ENCODE measurements around the gene SRP54.
"Not testable (repeated sequence)": the region's sequence is repeated elsewhere in the genome, so short reads cannot be mapped to it uniquely, and the experiment has no call there.

Gene SRP54

DNA sequence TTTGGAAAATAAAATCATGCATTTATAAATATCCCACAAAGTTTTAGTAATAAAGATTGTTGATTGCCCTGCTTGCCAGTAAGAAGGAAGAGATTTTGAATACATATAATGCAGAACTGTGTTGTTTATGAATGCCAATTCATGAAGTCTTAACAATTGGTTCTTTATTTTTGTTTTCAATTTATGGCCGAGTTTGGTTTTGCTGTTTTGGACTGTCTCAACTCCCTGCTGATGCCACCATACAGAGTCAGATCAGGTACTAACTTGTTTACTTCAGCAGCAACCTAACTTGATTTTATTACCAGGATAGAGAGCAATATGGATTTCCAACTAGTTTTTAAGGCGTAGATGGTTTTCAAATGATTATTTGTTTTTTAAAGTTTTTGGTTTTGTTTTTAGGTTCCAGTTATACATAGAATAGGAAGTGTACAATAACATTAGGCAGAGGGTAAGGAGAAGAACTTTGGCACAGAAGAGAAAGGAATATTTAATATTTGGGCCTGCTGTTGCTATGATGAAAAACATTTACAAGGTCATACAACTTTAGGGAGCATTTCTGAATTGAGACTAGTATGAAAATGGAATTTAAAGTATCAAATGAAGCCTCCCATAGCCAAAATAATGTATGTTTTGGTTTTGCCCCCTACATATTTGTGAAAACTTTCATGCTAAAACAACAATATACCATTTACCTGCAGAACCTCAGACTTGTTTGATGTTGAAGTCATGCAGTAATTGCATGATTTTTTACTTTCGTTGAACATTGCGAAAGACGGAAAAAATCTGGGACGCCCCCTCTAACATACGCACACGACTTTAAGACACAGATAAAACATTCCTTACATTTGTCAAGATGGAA lies 62.4 kb downstream of the SRP54 start:
- in situ Hi-C loops (cut with MboI; ENCODE audit: low pct_unique_long_range_greater_than_20kb, low sequenced_read_pairs) = no loop called here
- no peak for DNase-seq

DNA sequence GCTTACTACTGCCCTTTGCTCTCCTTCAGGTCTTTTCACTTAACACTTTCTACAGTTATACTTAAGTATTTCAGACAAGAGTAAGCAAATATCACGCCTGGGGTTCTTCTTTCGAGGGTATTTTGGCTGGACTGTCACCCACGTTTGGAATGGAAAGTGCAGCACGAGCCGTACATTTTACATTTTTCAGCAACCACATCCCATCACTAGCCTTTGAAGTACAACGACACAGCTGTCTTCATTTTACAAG lies 62.9 kb downstream of the SRP54 start:
- in situ Hi-C loops (cut with MboI; ENCODE audit: low pct_unique_long_range_greater_than_20kb, low sequenced_read_pairs) = no loop called here
- no peak for DNase-seq

DNA sequence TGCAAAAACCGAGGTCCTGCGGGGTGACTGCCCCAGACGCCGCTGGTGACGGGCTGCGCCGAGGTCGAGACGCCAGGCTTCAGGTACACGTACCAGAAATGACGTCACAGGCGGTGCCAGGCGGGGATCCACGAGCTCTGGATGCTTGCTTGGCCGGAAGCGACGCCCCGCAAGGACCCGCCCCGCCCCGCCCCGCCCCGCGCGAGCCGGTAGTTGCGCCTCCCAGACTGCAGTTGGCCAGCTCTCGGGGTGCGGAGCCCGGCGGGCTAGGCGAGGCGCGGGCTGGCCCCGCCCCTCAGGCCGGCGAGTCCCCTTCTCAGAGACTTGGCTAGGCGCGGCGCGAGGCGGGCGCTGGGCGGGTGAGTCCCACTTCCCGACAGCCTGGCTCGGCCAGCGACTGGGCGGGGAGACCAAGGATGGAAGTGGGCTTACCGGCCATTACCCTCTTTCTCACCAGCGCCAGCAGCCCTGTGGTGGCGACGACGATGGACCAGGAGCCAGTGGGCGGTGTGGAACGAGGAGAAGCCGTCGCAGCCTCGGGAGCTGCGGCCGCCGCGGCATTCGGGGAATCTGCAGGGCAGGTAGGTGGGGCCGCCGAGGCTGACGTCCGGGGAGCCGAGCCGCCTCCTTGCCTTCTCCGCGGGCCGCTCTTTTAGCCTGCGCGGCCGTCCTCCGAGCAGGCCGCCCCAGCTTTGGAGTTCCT lies 63.4 kb downstream of the SRP54 start, which contains the start of gene FAM177A1:
FAM177A1 (plus strand) TSS at position 225 of the 703 bp plus-strand sequence; CDS start at position 417, 192 bp downstream.
- peak; percentile 93 for DNase-seq

DNA sequence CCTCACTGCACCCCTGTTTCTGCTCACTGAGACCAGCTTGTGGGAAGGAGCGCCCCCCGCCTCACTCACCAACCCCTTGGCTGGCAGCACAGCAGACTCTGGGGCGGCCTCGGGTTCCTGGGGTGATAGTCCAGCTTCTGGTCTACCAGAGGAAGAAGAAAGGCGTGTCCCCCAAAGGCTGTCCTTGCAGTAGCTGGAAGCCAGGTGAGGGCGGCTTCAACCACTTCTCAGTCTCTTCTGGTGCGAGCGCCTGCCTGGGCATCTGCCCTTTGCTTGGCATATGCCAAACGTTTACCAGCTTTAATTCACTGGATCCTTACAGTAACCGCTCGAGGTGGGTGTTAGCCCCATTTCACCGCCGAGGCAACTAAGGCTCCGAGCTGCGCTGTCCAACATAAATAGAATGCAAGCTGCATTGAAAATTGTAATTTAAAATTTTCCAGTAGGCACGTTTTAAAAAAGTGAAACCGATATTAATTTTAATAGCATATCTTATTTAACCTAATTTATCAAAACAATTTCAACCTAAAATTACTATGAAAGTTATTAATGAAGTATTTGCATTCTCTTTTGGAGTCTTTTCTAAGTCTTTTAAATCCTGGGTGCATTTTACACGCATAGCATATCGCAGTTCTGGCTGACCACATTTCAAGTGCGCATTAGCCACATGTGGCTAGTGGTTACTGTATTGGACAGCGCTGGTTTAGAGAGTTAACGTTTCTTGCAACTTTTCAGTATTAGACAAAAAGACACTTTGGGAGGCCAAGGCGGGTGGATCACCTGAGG lies 64.2 kb downstream of the SRP54 start:
- DNase-seq = peak; percentile 14
- in situ Hi-C loops (cut with MboI; ENCODE audit: low pct_unique_long_range_greater_than_20kb, low sequenced_read_pairs) = no loop called here

More for the DNA sequence above, 63.4 kb downstream of the SRP54 start, which contains the start of gene FAM177A1:
- in situ Hi-C loops (cut with MboI; ENCODE audit: low pct_unique_long_range_greater_than_20kb, low sequenced_read_pairs) = no loop called here

DNA sequence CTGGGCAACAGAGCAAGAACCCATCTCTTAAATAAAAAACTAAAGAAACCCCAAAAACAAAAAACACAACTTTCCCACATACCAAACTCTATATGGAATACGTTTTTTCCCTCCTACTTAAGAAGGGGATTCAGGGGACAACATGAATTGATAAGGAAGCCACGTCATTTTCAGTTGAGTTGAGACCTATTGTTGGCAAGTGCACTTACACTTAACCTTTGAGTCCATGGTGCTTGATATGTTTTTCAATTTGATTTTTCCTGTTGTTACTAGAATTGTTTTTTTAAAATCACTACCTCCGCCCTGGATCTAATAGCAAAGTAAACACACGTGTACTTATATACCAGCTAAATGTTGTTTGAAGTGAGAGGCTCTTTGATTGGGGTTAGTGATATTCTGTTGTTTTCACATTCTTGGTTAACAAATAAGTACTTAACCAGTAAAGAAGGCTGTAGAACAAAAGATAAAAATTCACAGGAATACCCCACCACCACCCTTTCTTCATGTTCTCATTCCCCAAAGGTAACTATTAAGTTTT lies 65.3 kb downstream of the SRP54 start:
- no peak for DNase-seq
- in situ Hi-C loops (cut with MboI; ENCODE audit: low pct_unique_long_range_greater_than_20kb, low sequenced_read_pairs) = no loop called here

DNA sequence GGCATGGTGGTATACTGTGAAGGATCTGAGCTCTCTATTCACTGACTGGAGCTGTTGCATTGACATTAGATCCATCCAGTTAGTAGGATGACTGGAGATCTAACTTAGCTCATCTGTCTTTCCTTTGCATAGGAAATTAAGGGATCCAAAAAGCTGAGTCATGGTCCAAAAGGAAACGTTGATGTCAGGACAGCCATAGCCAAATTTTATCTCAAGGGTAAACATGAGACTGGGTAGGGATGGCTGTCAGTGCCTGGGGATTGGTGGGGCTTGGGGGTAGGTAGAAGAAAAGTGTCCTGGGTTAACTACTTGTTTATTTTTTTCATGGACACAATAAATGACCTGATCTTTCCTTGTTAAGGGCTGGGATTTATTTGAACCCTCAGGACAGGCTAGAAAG lies 67.9 kb downstream of the SRP54 start:
- in situ Hi-C loops (cut with MboI; ENCODE audit: low pct_unique_long_range_greater_than_20kb, low sequenced_read_pairs) = no loop called here
- DNase-seq = peak; percentile 21

DNA sequence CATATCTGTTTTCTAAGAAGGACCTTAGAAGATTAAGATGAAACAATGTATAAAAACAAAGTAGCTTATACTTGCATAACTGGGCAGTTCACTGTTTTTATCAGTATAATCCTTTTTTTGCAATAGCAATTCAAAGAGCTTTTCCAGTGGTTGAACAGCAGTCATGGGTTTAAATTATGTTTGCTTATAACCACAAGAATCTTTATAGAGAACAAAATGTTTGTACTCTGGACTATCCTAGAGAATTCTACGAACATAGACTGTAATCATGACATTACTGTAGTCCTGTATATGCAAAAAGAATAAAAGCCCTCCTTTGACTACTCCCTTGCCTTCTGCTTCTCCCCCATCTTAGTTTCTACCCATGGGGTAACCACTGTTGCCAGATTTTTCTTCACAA lies 69.0 kb downstream of the SRP54 start:
- in situ Hi-C loops (cut with MboI; ENCODE audit: low pct_unique_long_range_greater_than_20kb, low sequenced_read_pairs) = no loop called here
- no peak for DNase-seq

DNA sequence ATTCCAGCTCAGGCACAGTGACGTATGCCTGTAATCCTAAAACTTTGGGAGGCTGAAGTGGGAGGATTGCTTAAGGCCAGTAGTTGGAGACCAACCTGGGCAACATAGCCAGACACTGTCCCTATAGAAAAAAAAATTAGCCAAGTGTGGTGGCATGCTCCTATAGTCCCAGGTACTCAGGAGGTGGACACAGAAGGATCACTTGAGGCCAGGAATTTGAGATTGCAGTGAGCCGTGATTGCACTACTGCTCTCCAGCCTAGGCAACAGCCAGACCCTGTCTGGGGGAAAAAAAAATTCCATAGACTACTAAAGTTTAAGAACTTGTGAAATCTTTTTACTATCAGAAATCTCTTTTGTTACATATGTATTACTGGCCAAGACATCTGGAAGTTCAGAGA lies 69.8 kb downstream of the SRP54 start:
- in situ Hi-C loops (cut with MboI; ENCODE audit: low pct_unique_long_range_greater_than_20kb, low sequenced_read_pairs) = no loop called here
- DNase-seq = no peak

DNA sequence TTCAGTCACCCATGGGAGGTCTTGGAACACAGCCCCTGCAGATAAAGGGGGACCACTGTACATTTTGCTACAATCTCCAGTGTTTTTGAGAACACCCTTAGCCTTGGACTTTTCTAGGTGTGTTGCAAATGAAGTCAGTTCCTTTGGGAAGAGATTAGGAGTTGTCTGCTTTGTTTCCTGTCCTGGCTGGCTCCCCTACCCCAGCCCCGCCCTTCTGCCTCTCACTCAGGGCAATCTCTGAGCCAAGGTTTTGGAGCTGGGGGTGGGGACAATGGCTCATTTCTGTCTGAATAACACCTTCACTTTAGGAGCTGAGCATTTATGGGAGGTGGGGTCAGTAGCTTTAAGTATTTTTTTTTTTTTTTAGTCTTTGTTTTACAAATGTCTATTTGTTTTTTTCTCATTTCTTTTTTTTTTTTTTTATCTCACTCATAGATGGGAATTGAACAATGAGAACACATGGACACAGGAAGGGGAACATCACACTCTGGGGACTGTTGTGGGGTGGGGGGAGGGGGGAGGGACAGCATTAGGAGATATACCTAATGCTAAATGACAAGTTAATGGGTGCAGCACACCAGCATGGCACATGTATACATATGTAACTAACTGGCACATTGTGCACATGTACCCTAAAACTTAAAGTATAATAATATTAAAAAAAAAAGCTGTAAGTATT lies 78.5 kb downstream of the SRP54 start:
- DNase-seq; in situ Hi-C loops (cut with MboI; ENCODE audit: low pct_unique_long_range_greater_than_20kb, low sequenced_read_pairs): not testable (repeated sequence)

DNA sequence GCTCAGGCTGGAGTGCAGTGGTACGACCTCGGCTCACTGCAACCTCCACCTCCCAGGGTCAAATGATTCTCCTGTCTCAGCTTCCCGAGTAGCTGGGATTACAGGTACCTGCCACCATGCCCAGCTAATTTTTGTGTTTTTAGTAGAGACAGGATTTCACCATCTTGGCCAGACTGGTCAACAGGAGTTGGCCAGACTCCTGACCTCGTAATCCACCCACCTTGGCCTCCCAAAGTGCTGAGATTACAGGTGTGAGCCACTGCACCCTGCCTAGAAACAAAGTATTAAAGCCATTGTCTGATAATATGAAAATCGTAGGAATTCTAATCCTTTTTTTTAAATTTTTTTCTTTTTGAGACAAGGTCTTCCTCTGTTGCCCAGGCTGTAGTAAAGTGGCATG lies 82.9 kb downstream of the SRP54 start:
- DNase-seq; in situ Hi-C loops (cut with MboI; ENCODE audit: low pct_unique_long_range_greater_than_20kb, low sequenced_read_pairs): not testable (repeated sequence)

DNA sequence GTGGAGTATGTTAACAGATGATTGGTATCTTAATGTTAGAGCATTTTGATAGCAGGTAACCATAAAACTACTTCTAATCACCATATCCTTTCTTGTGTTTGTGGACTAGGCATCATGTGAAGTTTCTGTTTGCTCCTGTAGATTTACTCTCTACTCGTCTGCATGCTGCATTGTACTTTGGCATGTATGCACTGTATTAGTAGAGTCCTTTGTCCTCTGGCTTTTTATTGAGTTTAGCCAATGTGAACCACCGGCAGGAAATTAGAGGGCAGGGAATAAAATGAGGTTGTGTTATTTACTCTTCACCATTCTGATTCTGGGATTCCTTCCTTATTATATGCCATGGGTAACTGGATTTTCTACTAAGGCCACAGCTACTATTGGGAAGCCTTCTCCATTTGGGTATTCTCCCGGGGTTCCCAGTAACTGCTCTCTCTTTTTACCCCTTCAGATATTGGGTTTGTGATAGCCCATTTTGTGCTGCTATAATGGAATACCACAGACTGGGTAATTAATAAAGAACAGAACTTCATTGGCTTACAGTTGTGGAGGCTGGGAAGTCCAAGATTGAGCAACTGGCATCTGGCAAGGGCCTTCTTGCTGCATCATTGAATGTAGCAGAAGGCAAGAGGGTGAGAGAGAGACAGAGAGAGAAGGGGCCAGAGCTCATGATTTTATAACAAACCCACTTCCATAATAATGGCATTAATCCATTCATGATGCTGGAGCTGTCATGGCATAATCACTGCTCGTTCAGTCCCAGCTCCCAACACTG lies 85.6 kb downstream of the SRP54 start:
- DNase-seq = no peak

DNA sequence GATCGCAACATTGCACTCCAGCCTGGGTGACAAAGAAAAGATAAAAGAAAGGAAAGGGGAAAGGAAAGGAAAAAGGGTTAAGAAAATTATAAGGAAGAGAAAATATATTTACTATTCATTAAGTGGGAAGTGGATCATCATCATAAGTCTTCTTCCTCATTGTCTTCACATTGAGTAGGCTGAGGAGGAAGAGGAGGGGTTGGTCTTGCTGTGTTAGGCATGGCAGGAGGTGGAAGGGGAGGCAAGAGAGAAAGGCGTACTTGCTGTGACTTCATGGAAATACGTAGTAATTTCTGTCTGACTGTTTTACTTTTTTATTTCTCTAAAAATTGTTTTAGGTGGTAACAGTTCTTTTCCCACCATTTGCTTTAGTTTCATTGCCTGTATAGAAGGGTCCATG lies 89.4 kb downstream of the SRP54 start:
- in situ Hi-C loops (cut with MboI; ENCODE audit: low pct_unique_long_range_greater_than_20kb, low sequenced_read_pairs) = no loop called here

More for the DNA sequence above, 85.6 kb downstream of the SRP54 start:
- in situ Hi-C loops (cut with MboI; ENCODE audit: low pct_unique_long_range_greater_than_20kb, low sequenced_read_pairs) = no loop called here

DNA sequence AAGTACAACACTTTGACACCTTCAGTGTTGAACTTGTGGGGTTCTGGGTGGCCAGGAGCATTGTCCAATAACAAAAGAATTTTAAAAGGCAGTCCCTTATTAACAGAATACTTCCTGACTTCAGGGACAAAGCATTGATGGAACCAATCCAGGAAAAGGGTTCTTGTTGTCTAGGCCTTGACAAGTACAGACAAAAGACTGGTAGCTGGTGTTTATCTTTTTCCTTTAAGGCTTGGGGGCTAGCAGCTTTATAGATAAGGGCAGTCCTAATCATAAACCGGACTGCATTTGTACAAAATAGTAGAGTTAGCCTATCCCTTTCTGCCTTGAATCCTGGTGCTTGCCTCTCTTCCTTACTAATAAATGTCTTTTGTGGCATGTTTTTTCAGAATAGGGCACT lies 90.7 kb downstream of the SRP54 start:
- in situ Hi-C loops (cut with MboI; ENCODE audit: low pct_unique_long_range_greater_than_20kb, low sequenced_read_pairs) = no loop called here
- DNase-seq = no peak

More for the DNA sequence above, 89.4 kb downstream of the SRP54 start:
- DNase-seq = no peak

DNA sequence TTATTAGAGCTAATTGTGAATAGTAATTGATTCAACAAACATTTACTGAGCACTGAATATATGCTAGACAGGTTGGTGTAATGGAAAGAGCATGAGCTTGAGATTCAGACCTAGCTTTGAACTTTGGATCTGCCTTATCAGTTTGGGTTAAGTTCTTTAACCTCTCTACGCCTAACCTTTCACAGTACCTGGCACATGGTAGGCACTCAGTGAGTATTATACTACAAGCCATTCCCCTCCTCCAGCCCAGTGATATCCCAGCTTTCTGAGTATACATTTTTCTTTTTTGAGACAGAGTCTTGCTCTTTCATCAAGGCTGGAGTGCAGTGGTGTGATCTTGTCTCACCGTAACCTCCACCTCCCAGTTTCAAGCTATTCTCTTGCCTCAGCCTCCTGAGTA lies 95.3 kb downstream of the SRP54 start:
- no peak for DNase-seq
- in situ Hi-C loops (cut with MboI; ENCODE audit: low pct_unique_long_range_greater_than_20kb, low sequenced_read_pairs) = no loop called here

Data from KBM-7 (cell line).